Fibroblast of skin of right biceps (primary cell): Measurements from ENCODE around the gene TMEM108.
A peak's percentile ranks its signal among the peaks of the same experiment; 100 is the strongest.

Source experiments
- DNase-seq: peaks from one replicate; pipeline ENCODE4 v3.0.0-alpha.2; 2013

The TMEM108 gene

GRCh38 chr3:133055339-133055738, 17.1 kb downstream of the TMEM108 start:
- no peak for DNase-seq

- DNase-seq, result no peak
Measured at GRCh38 chr3:133058243-133058642, 20.1 kb downstream of the TMEM108 start.

DNA sequence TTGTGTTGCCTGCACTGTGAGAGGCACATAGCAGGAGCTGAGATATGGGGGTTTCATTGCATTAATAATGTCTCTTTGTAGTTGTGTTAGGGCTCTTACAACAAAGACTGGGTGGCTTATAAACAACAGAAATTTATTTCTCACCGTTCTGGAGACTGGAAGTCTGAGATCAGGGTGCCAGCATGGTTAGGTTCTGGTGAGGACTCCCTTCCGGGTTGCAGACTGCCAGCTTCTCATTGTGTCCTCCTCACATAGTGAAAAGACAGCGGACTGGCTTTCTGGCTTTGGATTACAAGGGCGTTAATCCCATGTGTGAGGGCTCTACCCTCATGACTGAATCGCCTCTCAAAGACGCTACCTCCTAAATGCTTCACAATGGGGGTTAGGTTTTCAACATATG, 20.6 kb downstream of the TMEM108 start:
- DNase-seq, result no peak

- no peak for DNase-seq
Measured at GRCh38 chr3:133065193-133065961, 27.2 kb downstream of the TMEM108 start.

GRCh38 chr3:133066026-133066425, 27.8 kb downstream of the TMEM108 start:
- DNase-seq, result no peak

DNA sequence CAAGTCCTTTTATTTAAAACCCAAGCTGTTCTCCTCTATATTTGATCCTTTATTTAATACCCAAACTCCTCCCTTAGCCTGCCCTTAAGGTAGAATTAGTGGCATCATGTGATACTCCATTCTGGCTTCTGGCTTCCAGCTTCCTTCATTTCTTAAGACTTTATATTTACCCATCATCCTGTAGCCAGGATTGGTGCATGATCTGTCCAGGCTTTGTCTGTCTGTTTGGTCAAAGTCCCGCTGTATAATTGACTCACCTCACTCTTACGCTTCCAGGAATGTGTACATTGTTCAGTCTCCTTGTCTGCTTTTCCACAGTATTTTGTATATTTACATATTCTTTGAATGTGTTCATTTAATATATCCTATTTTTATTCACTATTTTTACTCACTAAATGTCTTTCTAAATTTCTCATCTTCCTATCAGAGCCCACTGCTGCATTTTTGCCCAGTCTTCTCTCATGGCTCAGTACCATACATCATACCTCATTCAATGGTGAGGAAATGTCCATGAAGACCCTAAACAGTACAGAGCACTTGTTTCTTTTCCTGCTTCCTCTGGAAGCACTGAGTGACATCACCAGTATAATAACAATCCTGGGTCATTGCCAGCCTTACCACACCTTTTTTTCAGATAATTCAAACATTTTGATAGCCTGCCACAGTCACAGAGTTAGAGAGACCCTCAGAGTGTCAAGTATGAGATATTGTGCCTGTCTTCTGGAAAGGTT, 31.5 kb downstream of the TMEM108 start:
- DNase-seq, result no peak

- no peak for DNase-seq
Measured at GRCh38 chr3:133074977-133075376, 36.8 kb downstream of the TMEM108 start.

- DNase-seq, result no peak
Measured at GRCh38 chr3:133077688-133078087, 39.5 kb downstream of the TMEM108 start.

DNA sequence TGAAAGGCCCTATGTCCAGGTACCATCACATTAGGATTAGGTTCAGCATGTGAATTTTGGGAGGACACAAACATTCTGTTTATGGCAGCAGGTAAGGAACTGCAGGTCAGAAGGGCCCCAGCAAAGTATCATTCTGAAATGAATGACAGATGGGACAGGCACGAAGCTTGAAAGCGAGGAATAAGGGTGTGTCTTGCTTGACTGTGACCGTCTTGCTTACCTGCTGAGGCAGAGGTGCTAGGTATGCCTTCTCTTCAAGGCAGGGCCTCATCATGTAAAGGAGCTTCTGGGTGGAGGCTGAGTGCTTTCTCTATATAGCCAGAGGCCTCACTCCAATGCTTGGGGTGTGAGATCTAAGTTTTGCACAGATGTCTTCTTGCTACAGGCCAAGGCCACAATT, 41.4 kb downstream of the TMEM108 start:
- no peak for DNase-seq

DNA sequence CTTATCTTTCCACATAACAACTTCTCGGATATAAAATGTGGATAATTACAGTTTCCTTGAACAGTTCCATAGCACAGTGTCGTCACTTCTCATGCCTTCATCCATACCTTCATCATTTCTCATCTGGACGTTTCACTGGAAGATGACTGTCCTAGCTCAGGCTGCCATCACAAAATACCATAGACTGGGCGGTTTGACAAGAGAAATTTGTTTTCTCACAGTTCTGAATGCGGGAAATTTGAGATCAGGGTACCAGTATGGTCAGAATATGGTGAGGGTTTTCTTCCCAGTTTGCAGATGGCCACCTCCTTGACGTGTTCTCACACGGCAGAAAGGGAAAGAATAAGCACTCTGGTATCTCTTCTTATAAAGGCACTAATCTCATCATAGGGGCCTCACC, 42.8 kb downstream of the TMEM108 start:
- no peak for DNase-seq

GRCh38 chr3:133083395-133083794, 45.2 kb downstream of the TMEM108 start:
- no peak for DNase-seq

DNA sequence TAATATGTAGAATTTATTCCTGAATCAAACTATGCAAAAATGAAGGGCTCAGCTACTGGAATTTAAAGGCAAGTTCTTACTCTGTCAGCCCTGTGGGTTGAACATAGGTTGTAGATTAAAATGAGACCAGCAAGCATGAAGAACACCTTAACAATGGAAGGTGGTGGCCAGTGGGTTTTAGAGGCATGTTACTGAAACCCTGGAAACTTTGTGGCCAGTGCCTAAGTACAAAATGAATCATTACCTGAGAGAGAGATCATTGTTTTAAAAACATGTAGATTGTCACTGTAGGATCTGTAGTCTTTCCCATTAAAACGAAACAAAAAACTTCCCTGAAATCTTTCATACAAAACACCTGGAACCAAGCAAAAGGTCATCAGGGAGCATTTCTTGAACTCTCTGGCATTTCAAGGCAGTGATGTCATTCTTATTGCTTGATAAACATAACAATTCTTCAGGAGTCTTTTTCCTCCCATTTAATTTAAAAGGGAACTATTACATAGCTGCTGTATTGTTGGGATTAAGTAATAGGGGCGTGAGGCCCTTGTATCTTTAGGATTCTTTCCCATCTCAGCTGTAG, 51.8 kb downstream of the TMEM108 start:
- no peak for DNase-seq

- no peak for DNase-seq
Measured at GRCh38 chr3:133092681-133093080, 54.5 kb downstream of the TMEM108 start.

DNA sequence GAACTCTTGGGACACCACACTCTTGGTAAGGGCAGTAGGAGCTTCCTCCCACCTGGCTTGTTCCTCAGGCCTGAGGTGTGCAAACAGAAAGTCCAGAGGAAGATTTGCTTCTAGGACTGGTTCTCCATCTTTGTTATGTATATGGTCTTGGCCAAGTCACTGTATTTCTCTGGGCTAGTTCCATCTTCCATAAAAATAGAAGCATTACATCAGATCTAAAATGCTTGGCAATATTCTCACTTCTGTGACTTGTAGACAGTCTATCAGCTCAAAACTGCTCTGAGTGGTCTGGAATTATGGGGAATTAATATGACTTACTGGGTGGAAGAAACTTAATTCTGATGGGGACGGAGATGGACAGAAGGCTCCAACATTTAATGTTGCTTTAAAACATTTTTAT, 55.2 kb downstream of the TMEM108 start:
- DNase-seq, result no peak

GRCh38 chr3:133096900-133097613, 58.9 kb downstream of the TMEM108 start:
- peak; percentile 79 for DNase-seq

DNA sequence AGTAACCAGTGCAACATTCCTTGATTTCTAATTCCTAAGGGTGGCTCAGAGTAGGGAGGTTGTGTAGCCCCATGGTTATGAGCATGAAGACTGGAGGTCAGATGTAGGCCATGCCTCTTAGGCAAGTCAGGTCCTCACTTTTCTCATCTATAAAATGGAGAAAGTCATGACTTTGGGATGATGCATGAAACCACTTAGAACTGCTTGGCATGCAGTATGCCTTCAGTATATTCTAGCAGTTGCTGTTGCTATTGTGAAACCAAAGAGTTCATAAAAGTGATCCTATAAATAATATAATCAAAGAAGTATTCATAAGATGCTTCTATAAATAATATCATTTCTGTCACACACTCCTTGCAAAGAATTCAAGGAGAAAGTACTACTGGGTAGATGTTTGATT, 65.5 kb downstream of the TMEM108 start:
- DNase-seq, result no peak

- no peak for DNase-seq
Measured at GRCh38 chr3:133106169-133106568, 68.0 kb downstream of the TMEM108 start.

DNA sequence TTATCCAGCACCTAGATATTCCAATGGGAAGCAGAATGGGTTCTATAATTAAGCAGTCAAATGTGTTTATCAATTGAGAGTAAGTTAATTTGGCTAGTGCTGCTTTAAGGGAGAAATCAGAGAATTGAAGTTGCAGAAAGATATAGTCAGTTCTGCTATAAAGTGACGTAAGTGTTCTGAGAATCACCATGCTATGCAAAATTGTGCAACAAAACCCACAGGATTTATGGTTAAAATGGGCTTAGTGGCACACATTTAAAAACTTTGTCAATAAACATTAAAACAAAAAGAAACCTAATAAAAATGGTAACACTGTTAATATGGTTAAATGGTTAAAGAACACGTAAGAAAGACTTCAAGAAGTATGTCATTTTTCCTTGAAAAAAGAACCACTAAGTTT, 74.5 kb downstream of the TMEM108 start:
- peak; percentile 8 for DNase-seq

DNA sequence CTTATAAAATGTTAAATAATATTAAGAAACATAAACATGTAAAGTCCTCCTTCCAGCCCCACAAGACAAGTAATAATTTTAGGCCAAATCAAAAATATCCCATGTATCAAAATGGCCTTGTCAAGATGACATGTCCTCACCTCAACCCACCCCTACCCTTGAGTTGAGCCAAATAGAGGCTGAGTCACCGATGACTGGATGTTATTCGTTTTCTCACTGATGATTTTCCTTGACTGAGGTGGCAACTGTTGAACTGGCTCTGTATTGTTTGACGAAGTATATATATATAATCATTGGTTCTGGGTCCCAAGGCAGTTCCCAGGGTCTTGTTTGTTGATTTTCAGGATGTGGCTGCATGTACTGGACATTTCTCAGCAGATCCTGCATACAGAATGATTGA, 75.3 kb downstream of the TMEM108 start:
- DNase-seq, result peak; percentile 17

DNA sequence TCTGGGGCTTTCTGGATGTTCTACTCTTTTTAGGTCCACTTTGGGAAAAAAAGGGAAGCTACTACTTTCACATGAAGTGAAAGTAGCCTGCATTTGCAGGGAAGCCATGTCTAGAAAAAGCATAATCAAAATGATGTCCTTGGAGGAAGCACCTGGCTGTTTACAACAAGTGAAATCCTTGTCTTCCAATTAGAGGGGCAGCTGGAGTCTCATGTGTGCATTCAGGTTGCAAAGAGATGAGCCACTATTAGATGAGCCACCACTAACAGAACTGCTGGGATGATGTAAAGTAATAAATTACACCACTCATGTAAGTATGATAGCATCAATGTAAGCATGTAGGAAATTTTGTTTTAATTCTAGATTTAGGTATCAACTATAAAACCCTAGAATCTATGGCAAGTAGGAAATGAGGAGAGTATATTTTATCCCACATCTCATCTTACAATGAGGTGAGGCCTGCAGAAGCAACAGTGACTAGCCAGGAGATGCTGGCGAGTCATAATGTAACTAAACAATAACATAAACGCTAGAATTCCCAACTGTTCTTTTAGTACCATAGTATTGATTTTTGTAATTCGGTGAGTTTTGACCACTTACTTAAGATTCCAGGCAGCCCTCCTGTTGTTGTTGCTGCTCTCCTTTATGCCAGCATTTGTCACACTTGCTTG, 75.9 kb downstream of the TMEM108 start:
- DNase-seq, result no peak

DNA sequence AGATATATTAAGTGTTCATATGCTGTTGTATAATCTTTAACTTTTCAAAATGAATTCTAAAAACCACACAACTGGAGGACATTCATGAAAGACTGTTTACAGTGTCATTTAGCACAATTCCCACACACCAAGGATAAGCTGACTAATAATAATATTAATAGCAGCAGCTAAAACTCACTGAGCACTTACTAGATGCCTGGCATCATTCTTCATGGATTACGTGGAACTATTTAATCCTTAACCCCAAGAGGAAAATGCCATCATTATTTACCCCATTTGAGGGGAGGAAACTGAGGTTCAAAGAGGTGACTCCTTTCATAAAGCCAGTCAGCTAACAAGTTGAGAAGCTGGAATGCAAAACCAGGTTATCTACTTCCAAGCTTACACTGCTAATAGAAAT, 77.0 kb downstream of the TMEM108 start:
- no peak for DNase-seq

DNA sequence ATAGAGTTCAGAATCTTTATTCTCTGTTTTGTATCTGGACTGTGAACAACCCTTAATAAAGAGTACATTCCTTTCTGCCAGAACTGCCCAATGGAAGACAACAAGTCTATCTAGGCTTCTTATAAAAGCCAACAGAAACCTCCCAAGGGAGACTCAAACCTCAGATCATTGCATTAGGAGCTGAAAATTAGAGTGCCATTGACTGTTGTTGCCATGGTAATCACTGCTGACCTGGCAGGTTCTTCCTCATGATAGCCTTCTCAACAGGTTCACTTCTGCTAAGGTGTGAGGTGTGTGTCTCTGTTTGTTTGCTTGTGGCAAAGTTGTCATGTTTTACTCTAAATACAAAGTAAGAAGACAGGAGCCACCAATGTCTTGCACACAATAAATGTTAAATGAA, 79.2 kb downstream of the TMEM108 start:
- DNase-seq, result no peak

DNA sequence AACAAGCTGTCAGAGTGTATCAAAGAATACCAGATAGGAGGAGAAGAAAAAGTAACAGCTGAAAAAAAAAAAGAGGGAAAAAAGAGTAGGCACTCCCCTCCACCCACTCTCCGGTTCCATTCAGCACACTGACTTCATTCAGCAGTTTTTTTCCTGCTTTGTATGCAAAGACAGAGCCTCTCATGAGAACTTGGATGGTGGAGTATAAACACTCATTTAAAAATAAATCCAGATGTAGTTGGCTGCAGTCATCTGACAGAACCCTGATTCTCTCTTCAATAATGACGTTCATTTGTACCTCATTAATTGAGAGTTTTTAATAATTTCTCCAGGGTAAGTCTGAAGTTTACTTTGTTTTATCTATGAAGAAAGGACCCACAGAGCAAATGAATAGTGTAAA, 81.0 kb downstream of the TMEM108 start:
- DNase-seq, result no peak
